Adrenal gland (tissue), 12 donors: ENCODE data around the gene NUCKS1. TPM values are rescaled to one million over a fixed set of nuclear protein-coding genes. Genes with fewer than 3 reads are reported as not detected.

Experiments
- DNase-seq, 7 donors: peaks; one replicate each; pipeline ENCODE4 v3.0.0-alpha.2; 2019 to 2020
- H3K27ac ChIP-seq, 5 donors: fragments of 200-600 bp; sonication (generic) in 4 of 5; 1 replicate in 3 of 5; 2 replicates in 2 of 5; pipeline versions ENCODE4 v1.5.1 to v1.8.0; 2016 to 2020; ENCODE audit warnings: mild to moderate bottlenecking in 1 of 5
- H3K27me3 ChIP-seq: fragments of 200-600 bp; 2 replicates; pipeline ENCODE4 v1.8.0; 2021
- H3K36me3 ChIP-seq, 2 donors: fragments of 200-600 bp; replicated peaks in 1 of 2; 1 replicate in 1 of 2; 2 replicates in 1 of 2; pipeline versions ENCODE4 v1.5.1 to v1.8.0; 2018 to 2022
- H3K4me1 ChIP-seq, 2 donors: fragments of 200-600 bp; replicated peaks in 1 of 2; 1 replicate in 1 of 2; 2 replicates in 1 of 2; pipeline versions ENCODE4 v1.5.1 to v1.8.0; 2018 to 2021
- H3K4me3 ChIP-seq, 4 donors: fragments of 200-600 bp; sonication (generic) in 3 of 4; one replicate each; pipeline ENCODE4 v1.5.1; 2016 to 2018
- H3K9me3 ChIP-seq, 3 donors: fragments of 200-600 bp; sonication (generic) in 1 of 3; replicated peaks in 1 of 3; 1 replicate in 2 of 3; 2 replicates in 1 of 3; pipeline versions ENCODE4 v1.5.1 to v1.8.0; 2016 to 2021
- POLR2A ChIP-seq, 2 donors: fragments of 450-650 bp; IDR thresholded peaks; one replicate each; pipeline ENCODE4 v1.6.1; 2017; ENCODE audit warnings: antibody characterized with exemption in 2 of 2, mild to moderate bottlenecking in 2 of 2, moderate library complexity in 1 of 2
- WGBS, 4 donors: extraction: QIAGEN DNeasy Blood & Tissue Kit in 2 of 4; methylation state at CpG; one replicate each; pipeline versions ENCODE4 v1.1.5 to v1.1.7; 2013 to 2017; 5-methylcytosine and 5-hydroxymethylcytosine counted together
- intact Hi-C, 2 donors: fragments of 100-400 bp; cut with DNase I; formaldehyde crosslinking; loops; one replicate each; pipeline versions ENCODE4 v1.14.1 to v1.15.0; 2022 to 2023
- polyA plus RNA-seq, 3 donors: library from polyadenylated mRNA; stranded (reverse); fragments of 200-250 nt in 2 of 3; fragments of 350-450 nt in 1 of 3; fragmentation: Illumina TruSeq in 1 of 3; extraction: RNeasy Lipid Tissue Mini Kit (QIAGEN cat#74804) in 1 of 3; gene quantifications; one replicate each; pipeline ENCODE4 v1.2.3, GENCODE V29; 2013 to 2014
- total RNA-seq, 9 donors: library from RNA; depleted of rRNA in 4 of 9; stranded (reverse); fragments of >200 nt in 4 of 9; fragments of 120-200 nt in 1 of 9; fragmentation: NEBNext Ultra II Directional in 1 of 9; extraction: Animal tissue kit (Norgen Biotek cat#: 25700) in 1 of 9; gene quantifications; one replicate each; pipeline versions ENCODE4 v1.1.0 to v1.2.4, GENCODE V29; 2013 to 2023
- TF ChIP-seq, protein P1 (sequence below), 6 experiments: fragments of 450-650 bp in 4 of 6; fragments of 200-600 bp in 2 of 6; sonication (generic) in 1 of 6; IDR thresholded peaks; 1 replicate in 5 of 6; 2 replicates in 1 of 6; pipeline versions ENCODE4 v1.5.1 to v1.8.0; 2016 to 2021; ENCODE audit warnings: antibody characterized with exemption in 6 of 6, mild to moderate bottlenecking in 2 of 6, moderate library complexity in 1 of 6
- donor health status: healthy with polysubstance abuse.
- donor health status: Bipolar disorder and iron deficiency.
- donor health status: DM: yes; HTN: yes; CAD: no.
- donor health status: DM: no; HTN: no; CAD: no.
- donor health status: DM: no; HTN: no; CAD: no.
- donor health status: DM: yes; HTN: yes; CAD: no.

NUCKS1 gene
- total and polyA plus RNA-seq, 12 donors = 33.1 to 161 (median 122) TPM

DNA sequence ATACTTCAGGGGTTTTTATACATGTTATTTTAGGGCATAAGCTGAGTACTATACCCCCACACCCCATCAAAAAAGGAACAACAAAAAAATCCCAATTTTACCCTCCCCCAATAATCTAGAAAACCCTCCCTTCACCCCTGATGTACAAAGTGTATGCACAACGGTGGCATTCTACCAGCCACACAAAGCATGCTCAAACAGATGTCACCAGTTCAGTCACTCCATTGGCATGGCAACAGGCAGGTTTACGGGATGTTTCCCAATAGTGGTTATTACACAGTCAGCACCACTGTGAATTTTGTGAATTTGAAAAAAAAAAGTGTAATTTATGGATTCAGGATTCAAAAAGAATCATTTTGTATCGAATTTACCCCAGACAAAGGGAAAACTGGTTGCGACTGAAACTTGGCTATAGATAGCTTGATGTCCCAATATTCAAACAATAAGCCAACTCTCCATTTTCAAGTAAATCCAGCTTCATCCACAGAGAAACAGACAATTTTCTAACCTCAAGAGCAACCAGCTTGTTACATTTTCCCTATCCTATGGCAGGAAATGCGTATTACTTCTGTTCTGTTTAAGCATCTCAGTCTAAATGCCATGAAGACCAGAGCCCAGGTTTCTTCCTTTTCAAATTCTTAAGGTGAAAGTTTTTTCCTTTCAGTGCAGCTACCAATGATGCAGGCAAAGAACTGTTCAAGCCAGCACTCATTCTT lies 35.6 kb downstream of the NUCKS1 start:
- H3K4me1 ChIP-seq = peaks cover 0 to 6% of the 10 kb centered on the region in 2 donors
- peak in 2 of 7 donors; percentile 20 to 47 for DNase-seq
- peaks cover 0 to 37% of the 10 kb centered on the region in 2 donors for H3K36me3 ChIP-seq
- 74 to 79% (median 77%) methylated on average over 5 of the region's 5 CpGs for WGBS, 4 donors
- no peaks in the 10 kb centered on the region for H3K27me3 ChIP-seq
- H3K27ac ChIP-seq = no peak overlapping the region
- H3K4me3 ChIP-seq = no peak overlapping the region
- intact Hi-C loops = no loop called here
- no peaks in the 10 kb centered on the region for H3K9me3 ChIP-seq
- TF ChIP-seq, protein P1, sequence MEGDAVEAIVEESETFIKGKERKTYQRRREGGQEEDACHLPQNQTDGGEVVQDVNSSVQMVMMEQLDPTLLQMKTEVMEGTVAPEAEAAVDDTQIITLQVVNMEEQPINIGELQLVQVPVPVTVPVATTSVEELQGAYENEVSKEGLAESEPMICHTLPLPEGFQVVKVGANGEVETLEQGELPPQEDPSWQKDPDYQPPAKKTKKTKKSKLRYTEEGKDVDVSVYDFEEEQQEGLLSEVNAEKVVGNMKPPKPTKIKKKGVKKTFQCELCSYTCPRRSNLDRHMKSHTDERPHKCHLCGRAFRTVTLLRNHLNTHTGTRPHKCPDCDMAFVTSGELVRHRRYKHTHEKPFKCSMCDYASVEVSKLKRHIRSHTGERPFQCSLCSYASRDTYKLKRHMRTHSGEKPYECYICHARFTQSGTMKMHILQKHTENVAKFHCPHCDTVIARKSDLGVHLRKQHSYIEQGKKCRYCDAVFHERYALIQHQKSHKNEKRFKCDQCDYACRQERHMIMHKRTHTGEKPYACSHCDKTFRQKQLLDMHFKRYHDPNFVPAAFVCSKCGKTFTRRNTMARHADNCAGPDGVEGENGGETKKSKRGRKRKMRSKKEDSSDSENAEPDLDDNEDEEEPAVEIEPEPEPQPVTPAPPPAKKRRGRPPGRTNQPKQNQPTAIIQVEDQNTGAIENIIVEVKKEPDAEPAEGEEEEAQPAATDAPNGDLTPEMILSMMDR (IDR thresholded peaks at IDR 0.05) = no peak
- TF ChIP-seq POLR2A (IDR thresholded peaks at IDR 0.05) = no peak

DNA sequence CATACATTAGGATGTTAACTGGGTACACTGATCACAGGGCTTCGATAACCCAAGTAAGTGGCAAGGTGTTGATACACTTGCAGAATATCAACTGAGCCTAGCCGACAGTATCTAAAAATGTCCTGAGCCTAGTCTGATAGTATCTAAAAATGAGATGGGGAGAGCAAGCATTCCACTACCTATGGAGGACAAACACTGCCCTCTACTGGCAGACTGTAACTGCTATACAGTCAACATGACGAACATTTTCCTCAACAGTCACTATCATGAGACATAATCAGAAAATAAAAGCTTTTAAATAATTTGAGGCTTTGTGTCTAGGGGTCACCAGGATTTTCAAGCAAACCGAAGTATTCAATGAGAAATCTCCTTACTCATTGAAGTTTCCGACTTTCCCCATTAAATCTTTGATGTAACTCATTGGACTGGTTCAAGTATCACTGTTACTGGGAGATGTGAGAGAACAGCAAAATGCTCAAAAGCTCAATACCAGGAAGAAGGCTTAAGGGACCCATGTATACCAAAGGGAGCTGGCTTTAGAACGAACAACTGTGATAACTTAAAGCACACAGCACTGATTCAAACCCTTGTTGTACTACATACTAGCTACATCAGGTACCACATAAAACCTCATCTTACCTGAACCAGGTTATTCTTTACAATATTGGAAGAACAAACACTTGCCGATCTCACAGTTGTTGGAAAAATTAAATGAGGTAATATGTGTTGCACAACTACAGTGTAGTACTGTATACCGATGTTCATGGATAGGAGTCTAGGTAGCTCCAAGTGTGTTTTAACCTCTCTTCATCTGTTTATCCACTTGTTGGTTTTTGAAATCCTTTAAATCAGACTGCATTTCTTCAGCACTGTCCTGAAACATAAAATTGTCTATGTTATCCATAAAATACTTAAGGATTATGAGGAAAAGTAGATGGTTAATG lies 38.6 kb downstream of the NUCKS1 start:
- Histone ChIP-seq H3K4me1 (peaks cover 0 to 9% of the 10 kb centered on the region in 2 donors), H3K9me3 (no peaks in the 10 kb centered on the region), H3K27me3 (no peaks in the 10 kb centered on the region), H3K4me3 (no peak overlapping the region), H3K36me3 (peaks cover 0 to 13% of the 10 kb centered on the region in 2 donors), H3K27ac (peak overlapping the region in 2 of 5 donors; percentile 1 to 44)
- TF ChIP-seq, protein P1 (IDR thresholded peaks at IDR 0.05) = peak; percentile 84 to 91 (median 88)
- TF ChIP-seq POLR2A (IDR thresholded peaks at IDR 0.05) = no peak
- WGBS, 4 donors = 38 to 46% (median 42%) methylated on average over 8 of the region's 8 CpGs
- intact Hi-C loops = no loop called here
- DNase-seq = peak; percentile 62 to 89 (median 83)

DNA sequence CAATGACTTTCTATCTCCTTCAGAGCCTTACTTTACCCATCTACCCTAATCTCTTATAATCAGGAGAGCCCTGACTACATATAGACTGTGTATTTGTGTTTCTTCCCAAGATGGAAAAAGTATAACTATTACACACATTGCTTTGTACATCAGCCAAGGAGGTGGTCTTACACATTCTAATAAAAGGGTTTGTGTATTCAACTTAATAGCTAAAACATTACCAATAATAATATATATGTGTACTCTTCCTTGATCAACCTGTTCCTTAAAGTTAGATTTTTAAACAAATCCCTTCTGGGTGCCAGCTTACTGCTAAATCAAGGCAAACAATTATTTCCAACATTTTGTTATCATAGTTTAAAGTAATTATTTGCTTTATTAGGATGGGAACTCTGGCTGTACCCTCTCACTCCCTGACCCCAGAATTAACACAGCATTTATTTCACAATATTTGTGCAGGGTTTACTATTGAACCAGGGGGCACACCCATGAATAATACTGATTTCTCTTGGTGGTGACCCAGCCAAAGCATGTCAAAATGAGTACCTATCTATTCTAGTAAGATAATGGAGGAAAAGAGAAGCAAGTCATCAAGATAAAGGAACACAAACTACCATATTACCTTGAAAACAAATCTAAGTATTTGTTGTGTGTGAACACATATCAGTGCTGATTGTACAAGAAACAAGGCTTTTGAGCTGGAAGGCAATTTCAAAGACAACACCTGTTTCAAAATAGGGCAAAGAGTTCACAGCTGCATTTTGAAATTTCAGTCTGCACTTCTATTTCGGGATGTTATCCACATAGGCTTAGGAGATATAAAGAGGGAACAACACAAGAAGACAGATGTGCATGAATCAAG lies 39.5 kb downstream of the NUCKS1 start:
- H3K36me3 ChIP-seq = peaks cover 0 to 6% of the 10 kb centered on the region in 2 donors
- intact Hi-C loops = no loop called here
- 55 to 73% (median 64%) methylated on average over 1 of the region's 1 CpG for WGBS, 4 donors
- H3K4me3 ChIP-seq = no peak overlapping the region
- TF ChIP-seq, protein P1 (IDR thresholded peaks at IDR 0.05) = no peak
- TF ChIP-seq POLR2A (IDR thresholded peaks at IDR 0.05) = no peak
- no peaks in the 10 kb centered on the region for H3K9me3 ChIP-seq
- DNase-seq = no peak
- peaks cover 0 to 10% of the 10 kb centered on the region in 2 donors for H3K4me1 ChIP-seq
- no peak overlapping the region for H3K27ac ChIP-seq
- no peaks in the 10 kb centered on the region for H3K27me3 ChIP-seq
